GM19099 (cell line): ENCODE measurements around the gene KLF5.

Experiments
- POLR2A ChIP-seq: IDR thresholded peaks from 3 replicates; pipeline ENCODE4 v1.6.1; 2011; ENCODE audit warnings: low read depth; ENCODE audit not compliant: insufficient read length; ENCODE audit errors: extremely low read depth

KLF5 gene

GRCh38 chr13:73055813-73056564 lies 2.8 kb upstream of the KLF5 start:
- no peak for TF ChIP-seq POLR2A

- TF ChIP-seq POLR2A: no peak
These were observed 2.2 kb upstream of the KLF5 start for GRCh38 chr13:73056565-73056962.

- no peak for TF ChIP-seq POLR2A
These were observed 1.3 kb upstream of the KLF5 start for GRCh38 chr13:73057284-73058063.

GRCh38 chr13:73058064-73058313 lies 816 bp upstream of the KLF5 start:
- TF ChIP-seq POLR2A: no peak

DNA sequence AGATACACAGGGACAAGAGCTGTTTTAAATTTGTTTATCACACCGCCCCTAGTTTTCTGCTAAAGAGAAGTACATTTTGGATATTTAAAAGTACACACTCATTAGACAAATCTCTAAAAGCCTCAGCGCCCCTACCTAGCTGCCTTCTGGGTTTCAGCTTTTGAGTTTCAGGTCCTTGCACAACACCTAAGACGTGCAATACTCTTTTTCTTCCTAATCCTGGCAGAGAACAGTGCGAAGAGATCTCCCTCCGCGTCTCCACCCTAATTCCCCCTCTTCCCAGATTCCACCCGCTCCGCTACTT lies 421 bp upstream of the KLF5 start:
- no peak for TF ChIP-seq POLR2A

DNA sequence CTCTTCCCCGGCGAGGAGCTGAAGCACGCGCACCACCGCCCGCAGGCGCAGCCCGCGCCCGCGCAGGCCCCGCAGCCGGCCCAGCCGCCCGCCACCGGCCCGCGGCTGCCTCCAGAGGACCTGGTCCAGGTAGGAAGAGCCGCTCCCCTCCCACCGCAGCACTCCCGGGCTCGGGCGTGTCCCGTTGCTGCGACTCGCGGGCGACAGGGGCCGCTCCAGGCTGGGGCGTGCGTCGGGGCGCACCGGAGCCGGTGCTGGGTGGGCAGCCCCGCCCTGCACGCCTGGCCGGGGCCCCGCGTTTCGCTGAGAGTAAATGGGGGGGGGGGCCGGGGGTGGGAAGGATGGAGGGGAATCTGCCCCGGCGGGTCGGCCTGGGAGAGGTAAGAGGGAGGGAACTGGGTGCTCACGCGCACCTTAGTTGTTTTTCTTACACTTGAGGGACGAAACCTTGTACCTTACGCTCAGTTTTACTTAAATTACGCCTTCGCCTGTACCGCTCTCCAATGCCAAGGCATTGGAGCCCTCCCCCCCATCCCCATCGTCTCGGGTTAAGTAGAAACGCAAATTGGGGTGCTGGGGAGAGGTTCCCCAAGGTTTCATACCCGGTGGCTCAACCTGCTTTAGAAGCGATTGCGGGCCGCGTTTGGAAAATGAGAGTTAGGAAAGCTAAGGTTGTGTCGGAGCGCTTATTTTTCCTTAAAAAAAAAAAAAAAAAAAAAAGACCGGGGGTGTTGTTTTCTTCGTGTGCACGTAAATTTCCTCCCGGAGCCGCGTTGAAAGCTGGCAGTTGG lies 850 bp downstream of the KLF5 start:
- TF ChIP-seq POLR2A: no peak

GRCh38 chr13:73060251-73061160 lies 1.7 kb downstream of the KLF5 start:
- no peak for TF ChIP-seq POLR2A

- no peak for TF ChIP-seq POLR2A
These were observed 2.7 kb downstream of the KLF5 start for GRCh38 chr13:73061473-73061872.

GRCh38 chr13:73061876-73062275 lies 3.1 kb downstream of the KLF5 start:
- no peak for TF ChIP-seq POLR2A

DNA sequence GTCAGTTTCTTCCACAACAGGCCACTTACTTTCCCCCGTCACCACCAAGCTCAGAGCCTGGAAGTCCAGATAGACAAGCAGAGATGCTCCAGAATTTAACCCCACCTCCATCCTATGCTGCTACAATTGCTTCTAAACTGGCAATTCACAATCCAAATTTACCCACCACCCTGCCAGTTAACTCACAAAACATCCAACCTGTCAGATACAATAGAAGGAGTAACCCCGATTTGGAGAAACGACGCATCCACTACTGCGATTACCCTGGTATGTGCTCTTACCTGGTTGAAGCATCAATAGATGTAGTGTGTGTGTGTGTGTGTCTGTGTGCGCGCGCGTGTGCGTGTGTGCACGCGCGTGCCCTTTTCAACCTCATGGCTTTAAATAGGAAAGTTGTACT lies 3.7 kb downstream of the KLF5 start:
- TF ChIP-seq POLR2A: no peak

GRCh38 chr13:73063166-73063565 lies 4.4 kb downstream of the KLF5 start:
- TF ChIP-seq POLR2A: no peak

DNA sequence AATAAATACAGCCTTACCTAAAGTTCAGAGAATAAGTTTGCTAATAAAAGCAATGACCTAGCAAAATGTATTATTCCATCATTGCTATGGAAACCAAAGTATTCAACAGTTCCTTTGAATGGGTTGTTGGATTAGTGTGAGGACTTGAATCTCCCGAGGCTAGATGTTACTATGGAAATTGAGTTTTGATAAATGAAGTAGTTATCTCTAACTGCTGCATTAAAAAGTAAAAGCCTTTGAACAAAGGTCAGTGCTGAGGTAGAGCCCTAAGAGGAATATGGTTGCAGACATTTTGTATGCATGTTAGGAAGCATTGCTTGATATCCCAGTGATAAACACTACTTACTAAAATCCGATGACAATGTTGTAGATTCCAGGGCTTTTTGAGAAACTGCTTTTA lies 6.2 kb downstream of the KLF5 start:
- no peak for TF ChIP-seq POLR2A

GRCh38 chr13:73065665-73066340 lies 7.0 kb downstream of the KLF5 start:
- TF ChIP-seq POLR2A: no peak

DNA sequence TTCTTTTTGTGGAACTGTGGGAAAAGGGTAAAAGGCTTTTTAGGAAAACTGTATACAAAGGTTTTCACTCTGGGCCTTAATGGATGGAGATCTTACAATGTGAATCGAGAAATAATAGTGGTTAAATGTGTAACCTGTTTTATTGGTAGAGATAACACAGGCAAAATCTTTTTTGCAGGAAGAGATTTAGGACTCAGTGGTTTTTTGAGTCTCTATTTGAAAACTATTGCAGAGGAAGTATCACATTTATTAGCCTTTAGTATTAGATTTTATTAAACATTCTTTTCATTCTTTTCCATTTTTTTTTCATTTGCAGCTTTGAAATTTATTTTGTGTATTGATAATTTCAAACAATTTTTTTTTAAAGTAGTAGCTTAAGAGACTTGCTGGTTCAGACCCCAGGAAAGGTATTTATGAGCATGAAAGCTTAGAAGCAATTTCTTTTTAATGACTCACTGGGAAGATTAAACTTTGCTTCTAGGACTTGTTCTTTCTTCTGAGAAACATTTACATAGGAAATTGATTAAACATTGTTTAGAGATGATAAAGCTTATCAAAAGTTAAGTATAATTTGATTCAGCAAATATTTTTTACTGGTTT lies 10.5 kb downstream of the KLF5 start:
- TF ChIP-seq POLR2A: no peak

- no peak for TF ChIP-seq POLR2A
These were observed 11.8 kb downstream of the KLF5 start for GRCh38 chr13:73070451-73071098.
